HepG2 (cell line): Measurements from ENCODE around the gene TSKU. TPM values are rescaled to one million over a fixed set of nuclear protein-coding genes. Genes with fewer than 3 reads are reported as not detected.

Experiments
- DNMT3B ChIP-seq: conservative IDR thresholded peaks from 2 replicates; pipeline ENCODE4 v1.6.1; 2016; ENCODE audit warnings: missing biosample characterization, control low read depth
- DR1 ChIP-seq: sonication (generic); formaldehyde crosslinking; IDR thresholded peaks from 2 replicates; pipeline ENCODE4 v1.8.0; 2021; ENCODE audit warnings: mild to moderate bottlenecking, missing genetic modification reagents, inconsistent platforms
- HNF4G ChIP-seq, 2 experiments: sonication (generic) in 1 of 2; formaldehyde crosslinking in 1 of 2; IDR thresholded peaks; 2 replicates each; pipeline versions ENCODE4 v1.4.0 to v1.6.1; 2011 to 2020; ENCODE audit warnings: borderline replicate concordance in 2 of 2, low read depth in 2 of 2, mild to moderate bottlenecking in 2 of 2, low read length in 1 of 2, missing genetic modification reagents in 1 of 2, moderate library complexity in 1 of 2
- KDM3A ChIP-seq: IDR thresholded peaks from 2 replicates; pipeline ENCODE4 v1.6.1; 2018; ENCODE audit warnings: low read depth, missing compliant biosample characterization
- KDM5B ChIP-seq: sonication (generic); formaldehyde crosslinking; IDR thresholded peaks from 2 replicates; pipeline ENCODE4 v1.4.0; 2020; ENCODE audit warnings: missing genetic modification reagents, mild to moderate bottlenecking, borderline replicate concordance
- MAF1 ChIP-seq: sonication (generic); formaldehyde crosslinking; IDR thresholded peaks from 2 replicates; pipeline ENCODE4 v1.5.0; 2020; ENCODE audit warnings: missing genetic modification reagents, borderline replicate concordance
- NFE2 ChIP-seq: sonication (generic); formaldehyde crosslinking; IDR thresholded peaks from 2 replicates; pipeline ENCODE4 v1.4.0; 2020; ENCODE audit warnings: missing genetic modification reagents
- PRMT3 ChIP-seq: sonication (generic); formaldehyde crosslinking; IDR thresholded peaks from 2 replicates; pipeline ENCODE4 v1.8.1; 2022; ENCODE audit warnings: low read depth, mild to moderate bottlenecking, moderate library complexity, missing genetic modification reagents, borderline replicate concordance
- RBAK ChIP-seq: sonication (generic); formaldehyde crosslinking; IDR thresholded peaks from 2 replicates; pipeline ENCODE4 v1.5.1; 2020; ENCODE audit warnings: mild to moderate bottlenecking, missing genetic modification reagents
- SNAI1 ChIP-seq: sonication (generic); formaldehyde crosslinking; IDR thresholded peaks from 2 replicates; pipeline ENCODE4 v1.5.0; 2020; ENCODE audit warnings: mild to moderate bottlenecking, missing genetic modification reagents, borderline replicate concordance
- THAP9 ChIP-seq: sonication (generic); formaldehyde crosslinking; IDR thresholded peaks from 2 replicates; pipeline ENCODE4; 2020; ENCODE audit warnings: missing genetic modification reagents, mild to moderate bottlenecking, borderline replicate concordance
- ZFP90 ChIP-seq: sonication (generic); formaldehyde crosslinking; IDR thresholded peaks from 2 replicates; pipeline ENCODE4 v1.8.0; 2022; ENCODE audit warnings: missing genetic modification reagents, mild to moderate bottlenecking, inconsistent platforms, borderline replicate concordance
- ZNF782 ChIP-seq: sonication (generic); formaldehyde crosslinking; IDR thresholded peaks from 2 replicates; pipeline ENCODE4 v1.4.0; 2020; ENCODE audit warnings: missing genetic modification reagents, mild to moderate bottlenecking, borderline replicate concordance
- polyA plus RNA-seq, 8 experiments: library from polyadenylated mRNA; depleted of rRNA in 3 of 8; stranded (reverse) in 7 of 8; unstranded in 1 of 8; fragments of >200 nt; fragmentation: Illumina TruSeq in 4 of 8; extraction: Trizol in 4 of 8; gene quantifications; 2 replicates each; pipeline versions ENCODE4 v1.2.1 to v1.2.3, GENCODE V29; 2011 to 2016; ENCODE audit warnings: low read depth in 4 of 8, missing spikeins in 1 of 8, mixed read lengths in 1 of 8; ENCODE audit not compliant: insufficient read depth in 1 of 8
- total RNA-seq, 5 experiments: library from RNA; depleted of rRNA; stranded (reverse); fragments of >200 nt; fragmentation: Illumina TruSeq; extraction: Trizol; gene quantifications; 2 replicates each; pipeline ENCODE4 v1.2.3, GENCODE V29; 2016; ENCODE audit warnings: low read depth in 1 of 5
- TF ChIP-seq, protein P1 (sequence below): sonication (generic); formaldehyde crosslinking; IDR thresholded peaks from 2 replicates; pipeline ENCODE4 v1.4.0; 2020; ENCODE audit warnings: missing genetic modification reagents
- TF ChIP-seq, protein P2 (sequence below): sonication (generic); formaldehyde crosslinking; IDR thresholded peaks from 2 replicates; pipeline ENCODE4 v1.5.1; 2020; ENCODE audit warnings: mild to moderate bottlenecking, missing genetic modification reagents, moderate library complexity
- TF ChIP-seq, protein P3 (sequence below): IDR thresholded peaks from 2 replicates; pipeline ENCODE4 v1.6.1; 2016; ENCODE audit warnings: missing biosample characterization, missing genetic modification reagents, low read depth

The TSKU gene
- total and polyA plus RNA-seq, 2 of the 13 experiments (the other 11 are each of a cell fraction or from before 2014, with no cell fraction given), result 20.3 to 21.4 TPM

- TF ChIP-seq, protein P1, sequence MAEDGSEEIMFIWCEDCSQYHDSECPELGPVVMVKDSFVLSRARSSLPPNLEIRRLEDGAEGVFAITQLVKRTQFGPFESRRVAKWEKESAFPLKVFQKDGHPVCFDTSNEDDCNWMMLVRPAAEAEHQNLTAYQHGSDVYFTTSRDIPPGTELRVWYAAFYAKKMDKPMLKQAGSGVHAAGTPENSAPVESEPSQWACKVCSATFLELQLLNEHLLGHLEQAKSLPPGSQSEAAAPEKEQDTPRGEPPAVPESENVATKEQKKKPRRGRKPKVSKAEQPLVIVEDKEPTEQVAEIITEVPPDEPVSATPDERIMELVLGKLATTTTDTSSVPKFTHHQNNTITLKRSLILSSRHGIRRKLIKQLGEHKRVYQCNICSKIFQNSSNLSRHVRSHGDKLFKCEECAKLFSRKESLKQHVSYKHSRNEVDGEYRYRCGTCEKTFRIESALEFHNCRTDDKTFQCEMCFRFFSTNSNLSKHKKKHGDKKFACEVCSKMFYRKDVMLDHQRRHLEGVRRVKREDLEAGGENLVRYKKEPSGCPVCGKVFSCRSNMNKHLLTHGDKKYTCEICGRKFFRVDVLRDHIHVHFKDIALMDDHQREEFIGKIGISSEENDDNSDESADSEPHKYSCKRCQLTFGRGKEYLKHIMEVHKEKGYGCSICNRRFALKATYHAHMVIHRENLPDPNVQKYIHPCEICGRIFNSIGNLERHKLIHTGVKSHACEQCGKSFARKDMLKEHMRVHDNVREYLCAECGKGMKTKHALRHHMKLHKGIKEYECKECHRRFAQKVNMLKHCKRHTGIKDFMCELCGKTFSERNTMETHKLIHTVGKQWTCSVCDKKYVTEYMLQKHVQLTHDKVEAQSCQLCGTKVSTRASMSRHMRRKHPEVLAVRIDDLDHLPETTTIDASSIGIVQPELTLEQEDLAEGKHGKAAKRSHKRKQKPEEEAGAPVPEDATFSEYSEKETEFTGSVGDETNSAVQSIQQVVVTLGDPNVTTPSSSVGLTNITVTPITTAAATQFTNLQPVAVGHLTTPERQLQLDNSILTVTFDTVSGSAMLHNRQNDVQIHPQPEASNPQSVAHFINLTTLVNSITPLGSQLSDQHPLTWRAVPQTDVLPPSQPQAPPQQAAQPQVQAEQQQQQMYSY (CRISPR knock-in tag), result no peak
- TF ChIP-seq SNAI1 (CRISPR knock-in tag), result no peak
- TF ChIP-seq, protein P2, sequence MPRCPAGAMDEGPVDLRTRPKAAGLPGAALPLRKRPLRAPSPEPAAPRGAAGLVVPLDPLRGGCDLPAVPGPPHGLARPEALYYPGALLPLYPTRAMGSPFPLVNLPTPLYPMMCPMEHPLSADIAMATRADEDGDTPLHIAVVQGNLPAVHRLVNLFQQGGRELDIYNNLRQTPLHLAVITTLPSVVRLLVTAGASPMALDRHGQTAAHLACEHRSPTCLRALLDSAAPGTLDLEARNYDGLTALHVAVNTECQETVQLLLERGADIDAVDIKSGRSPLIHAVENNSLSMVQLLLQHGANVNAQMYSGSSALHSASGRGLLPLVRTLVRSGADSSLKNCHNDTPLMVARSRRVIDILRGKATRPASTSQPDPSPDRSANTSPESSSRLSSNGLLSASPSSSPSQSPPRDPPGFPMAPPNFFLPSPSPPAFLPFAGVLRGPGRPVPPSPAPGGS, result no peak
- TF ChIP-seq KDM5B (CRISPR knock-in tag), result no peak
- TF ChIP-seq ZFP90 (CRISPR knock-in tag), result no peak
- no peak for TF ChIP-seq DNMT3B (CRISPR knock-in tag)
- no peak for TF ChIP-seq RBAK
- TF ChIP-seq DR1 (CRISPR knock-in tag), result no peak; the same call in 1 of the 2 replicates
- TF ChIP-seq ZNF782 (CRISPR knock-in tag), result no peak
- TF ChIP-seq KDM3A (CRISPR knock-in tag), result no peak
- 0 out of 2 replicates have a peak, but pooled peaks have one; percentile 22 for TF ChIP-seq THAP9
- TF ChIP-seq PRMT3 (CRISPR knock-in tag), result no peak
- TF ChIP-seq, protein P3, sequence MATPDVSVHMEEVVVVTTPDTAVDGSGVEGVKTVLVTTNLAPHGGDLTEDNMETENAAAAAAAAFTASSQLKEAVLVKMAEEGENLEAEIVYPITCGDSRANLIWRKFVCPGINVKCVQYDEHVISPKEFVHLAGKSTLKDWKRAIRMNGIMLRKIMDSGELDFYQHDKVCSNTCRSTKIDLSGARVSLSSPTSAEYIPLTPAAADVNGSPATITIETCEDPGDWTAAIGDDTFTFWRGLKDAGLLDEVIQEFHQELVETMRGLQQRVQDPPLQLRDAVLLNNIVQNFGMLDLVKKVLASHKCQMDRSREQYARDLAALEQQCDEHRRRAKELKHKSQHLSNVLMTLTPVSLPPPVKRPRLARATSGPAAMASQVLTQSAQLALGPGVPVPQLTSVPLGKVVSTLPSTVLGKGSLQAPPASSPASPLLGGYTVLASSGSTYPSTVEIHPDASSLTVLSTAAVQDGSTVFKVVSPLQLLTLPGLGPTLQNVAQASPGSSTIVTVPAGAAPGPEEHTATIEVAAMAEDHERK (CRISPR knock-in tag), result no peak
- TF ChIP-seq NFE2 (CRISPR knock-in tag), result peak; percentile 95
- peak; percentile 82 for TF ChIP-seq HNF4G (IDR thresholded peaks at IDR 0.05; ENCODE audit: borderline replicate concordance, low read depth, low read length)
- no peak for TF ChIP-seq HNF4G (CRISPR knock-in tag; IDR thresholded peaks at IDR 0.05; ENCODE audit: borderline replicate concordance, low read depth)
- no peak for TF ChIP-seq MAF1 (CRISPR knock-in tag)
Observed at GRCh38 chr11:76769645-76770586, 13.2 kb upstream of the TSKU start (continued).
